Activated T-cell treated with anti-CD3 and anti-CD28 coated beads, Interleukin-2, amount 50 U/mL, for 72 hours (primary cell): ENCODE data around the gene IRS1. TPM values are rescaled to one million over a fixed set of nuclear protein-coding genes. Genes with fewer than 3 reads are reported as not detected.

Experiments used
- ATAC-seq, 2 donors: fragments of 150-1000 bp; cut with Tn5 transposase; replicated peaks in 1 of 2; 2 replicates each; pipeline ENCODE4 v1.10.0; 2021; ENCODE audit warnings: moderate library complexity in 2 of 2, mild to moderate bottlenecking in 1 of 2
- DNase-seq, 2 donors: peaks; one replicate each; pipeline ENCODE4 v3.0.0; 2021 to 2022; ENCODE audit warnings: mixed read lengths in 1 of 2
- H3K27ac Mint-ChIP-seq: one replicate; pipeline ENCODE4 v1.8.0; 2022; ENCODE audit warnings: mild to moderate bottlenecking, moderate library complexity, mixed read lengths
- H3K27me3 Mint-ChIP-seq: one replicate; pipeline ENCODE4 v1.8.0; 2022; ENCODE audit warnings: low read depth, mixed read lengths
- H3K36me3 Mint-ChIP-seq, 2 donors: one replicate each; pipeline ENCODE4 v1.8.0; 2022; ENCODE audit warnings: mixed read lengths in 2 of 2, mild to moderate bottlenecking in 1 of 2; ENCODE audit not compliant: insufficient read depth in 2 of 2
- H3K4me1 Mint-ChIP-seq: one replicate; pipeline ENCODE4 v1.8.0; 2022; ENCODE audit warnings: low read depth, mixed read lengths
- H3K4me3 Mint-ChIP-seq, 2 donors: one replicate each; pipeline ENCODE4 v1.8.0; 2022; ENCODE audit warnings: mild to moderate bottlenecking in 2 of 2, mixed read lengths in 2 of 2, moderate library complexity in 2 of 2
- H3K9me3 Mint-ChIP-seq, 2 donors: one replicate each; pipeline ENCODE4 v1.8.0; 2022; ENCODE audit warnings: mixed read lengths in 2 of 2
- total RNA-seq, 2 donors: library from RNA; stranded (reverse); gene quantifications; one replicate each; pipeline ENCODE4 v1.2.3, GENCODE V29; 2022

Gene IRS1
- total RNA-seq, 2 donors from 2014 or later, result 2.8 to 4.6 TPM

- no peak overlapping the region for H3K27ac Mint-ChIP-seq
- peaks cover 21% of the 10 kb centered on the region for H3K4me1 Mint-ChIP-seq
- H3K27me3 Mint-ChIP-seq, result no peaks in the 10 kb centered on the region
- DNase-seq (no peak), ATAC-seq (no peak)
- no peak overlapping the region for H3K4me3 Mint-ChIP-seq
- H3K9me3 Mint-ChIP-seq, result peaks cover 6% of the 10 kb centered on the region in 2 donors
- H3K36me3 Mint-ChIP-seq, result peaks cover 6 to 12% of the 10 kb centered on the region in 2 donors
Observed at GRCh38 chr2:226775032-226775509, 24.5 kb downstream of the IRS1 start.

GRCh38 chr2:226773291-226773690, 26.3 kb downstream of the IRS1 start:
- Mint-ChIP-seq H3K9me3 (peaks cover 6% of the 10 kb centered on the region in 2 donors), H3K4me3 (no peak overlapping the region), H3K27me3 (no peaks in the 10 kb centered on the region), H3K27ac (no peak overlapping the region), H3K36me3 (peaks cover 6 to 12% of the 10 kb centered on the region in 2 donors), H3K4me1 (peaks cover 21% of the 10 kb centered on the region)
- no peak for ATAC-seq
- no peak for DNase-seq

GRCh38 chr2:226772389-226773179, 27.0 kb downstream of the IRS1 start:
- peak; percentile 47 to 65 for ATAC-seq
- Mint-ChIP-seq H3K4me3 (peak overlapping the region; percentile 9 to 63), H3K4me1 (peaks cover 21% of the 10 kb centered on the region), H3K27ac (no peak overlapping the region), H3K36me3 (peaks cover 6 to 12% of the 10 kb centered on the region in 2 donors), H3K9me3 (peaks cover 4 to 6% of the 10 kb centered on the region in 2 donors), H3K27me3 (no peaks in the 10 kb centered on the region)
- no peak for DNase-seq

GRCh38 chr2:226771067-226771466, 28.6 kb downstream of the IRS1 start:
- H3K27ac Mint-ChIP-seq, result no peak overlapping the region
- peaks cover 6 to 12% of the 10 kb centered on the region in 2 donors for H3K36me3 Mint-ChIP-seq
- H3K27me3 Mint-ChIP-seq, result no peaks in the 10 kb centered on the region
- DNase-seq (no peak), ATAC-seq (no peak)
- H3K4me1 Mint-ChIP-seq, result peaks cover 21% of the 10 kb centered on the region
- no peak overlapping the region for H3K4me3 Mint-ChIP-seq
- peaks cover 3 to 6% of the 10 kb centered on the region in 2 donors for H3K9me3 Mint-ChIP-seq

- H3K36me3 Mint-ChIP-seq, result no peaks in the 10 kb centered on the region
- H3K4me1 Mint-ChIP-seq, result peaks cover 5% of the 10 kb centered on the region
- ATAC-seq (no peak), DNase-seq (no peak)
- peaks cover 0 to 2% of the 10 kb centered on the region in 2 donors for H3K9me3 Mint-ChIP-seq
- H3K27ac Mint-ChIP-seq, result no peak overlapping the region
- no peaks in the 10 kb centered on the region for H3K27me3 Mint-ChIP-seq
- H3K4me3 Mint-ChIP-seq, result no peak overlapping the region
Observed at GRCh38 chr2:226767056-226767813, 32.4 kb downstream of the IRS1 start.

GRCh38 chr2:226766352-226767055, 33.1 kb downstream of the IRS1 start:
- Mint-ChIP-seq H3K9me3 (peaks cover 0 to 2% of the 10 kb centered on the region in 2 donors), H3K4me1 (no peaks in the 10 kb centered on the region), H3K36me3 (no peaks in the 10 kb centered on the region), H3K4me3 (no peak overlapping the region), H3K27ac (no peak overlapping the region), H3K27me3 (no peaks in the 10 kb centered on the region)
- DNase-seq, result no peak
- ATAC-seq, result no peak

- DNase-seq (no peak), ATAC-seq (no peak)
- Mint-ChIP-seq H3K4me3 (no peak overlapping the region), H3K4me1 (no peaks in the 10 kb centered on the region), H3K36me3 (no peaks in the 10 kb centered on the region), H3K27ac (no peak overlapping the region), H3K9me3 (peaks cover 0 to 2% of the 10 kb centered on the region in 2 donors), H3K27me3 (no peaks in the 10 kb centered on the region)
Observed at GRCh38 chr2:226763320-226763719, 36.3 kb downstream of the IRS1 start.

GRCh38 chr2:226761195-226761583, 38.4 kb downstream of the IRS1 start:
- H3K27ac Mint-ChIP-seq, result no peak overlapping the region
- ATAC-seq, result no peak

GRCh38 chr2:226760412-226761194, 39.0 kb downstream of the IRS1 start:
- Mint-ChIP-seq H3K4me1 (peaks cover 10% of the 10 kb centered on the region), H3K4me3 (no peak overlapping the region), H3K36me3 (no peaks in the 10 kb centered on the region), H3K27ac (no peak overlapping the region), H3K9me3 (peaks cover 0 to 2% of the 10 kb centered on the region in 2 donors), H3K27me3 (no peaks in the 10 kb centered on the region)
- DNase-seq (no peak), ATAC-seq (no peak)

More at GRCh38 chr2:226761195-226761583, 38.4 kb downstream of the IRS1 start:
- Mint-ChIP-seq H3K9me3 (peaks cover 0 to 2% of the 10 kb centered on the region in 2 donors), H3K36me3 (no peaks in the 10 kb centered on the region), H3K4me1 (peaks cover 4% of the 10 kb centered on the region), H3K4me3 (no peak overlapping the region), H3K27me3 (no peaks in the 10 kb centered on the region)
- no peak for DNase-seq

- H3K9me3 Mint-ChIP-seq, result no peaks in the 10 kb centered on the region
- no peaks in the 10 kb centered on the region for H3K27me3 Mint-ChIP-seq
- no peak for ATAC-seq
- no peak for DNase-seq
- peaks cover 11% of the 10 kb centered on the region for H3K4me1 Mint-ChIP-seq
- H3K27ac Mint-ChIP-seq, result no peak overlapping the region
- no peak overlapping the region for H3K4me3 Mint-ChIP-seq
- no peaks in the 10 kb centered on the region for H3K36me3 Mint-ChIP-seq
Observed at GRCh38 chr2:226759768-226760167, 39.9 kb downstream of the IRS1 start.

- Mint-ChIP-seq H3K4me1 (peaks cover 11% of the 10 kb centered on the region), H3K27me3 (no peaks in the 10 kb centered on the region), H3K36me3 (no peaks in the 10 kb centered on the region), H3K27ac (no peak overlapping the region), H3K9me3 (no peaks in the 10 kb centered on the region), H3K4me3 (no peak overlapping the region)
- ATAC-seq, result no peak
- no peak for DNase-seq
Observed at GRCh38 chr2:226758921-226759640, 40.5 kb downstream of the IRS1 start.

- H3K36me3 Mint-ChIP-seq, result no peaks in the 10 kb centered on the region
- ATAC-seq, result peak; percentile 89 to 98
Observed at GRCh38 chr2:226756131-226756530, 43.5 kb downstream of the IRS1 start.

More at GRCh38 chr2:226756131-226756530, 43.5 kb downstream of the IRS1 start:
- H3K27ac Mint-ChIP-seq, result no peak overlapping the region
- H3K9me3 Mint-ChIP-seq, result no peaks in the 10 kb centered on the region
- peaks cover 11% of the 10 kb centered on the region for H3K4me1 Mint-ChIP-seq
- no peaks in the 10 kb centered on the region for H3K27me3 Mint-ChIP-seq
- peak; percentile 2 to 10 for DNase-seq
- H3K4me3 Mint-ChIP-seq, result no peak overlapping the region
